NCI-H2196 treated with DMSO at 0.1 percent for 48 hours (cell line): Measurements from ENCODE around the gene NPFFR1.

Source experiments
- DNase-seq: peaks from one replicate; lab custom pipeline; 2025; ENCODE audit not compliant: unreplicated experiment; lab: John Stamatoyannopoulos, UW

NPFFR1 gene

DNA sequence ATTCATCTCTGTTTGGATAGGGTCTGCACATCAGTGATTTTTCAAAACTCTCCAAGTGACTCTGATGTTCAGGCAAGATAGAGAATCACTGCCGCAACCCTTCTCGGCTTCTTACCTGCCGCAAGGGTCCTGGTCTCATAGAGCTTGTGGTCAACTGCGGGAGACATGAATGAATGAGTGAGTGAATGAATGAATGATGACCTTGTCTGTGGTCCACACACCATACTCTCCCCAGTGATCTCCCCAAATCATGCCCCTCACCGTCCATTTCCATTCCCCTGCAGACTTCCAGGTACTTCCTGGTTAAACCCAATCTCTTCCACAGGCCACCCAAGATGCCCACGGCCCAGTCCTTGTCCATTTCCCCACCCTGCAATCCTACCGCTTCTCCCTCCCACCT is 5.9 kb upstream of the NPFFR1 start:
- no peak for DNase-seq

DNA sequence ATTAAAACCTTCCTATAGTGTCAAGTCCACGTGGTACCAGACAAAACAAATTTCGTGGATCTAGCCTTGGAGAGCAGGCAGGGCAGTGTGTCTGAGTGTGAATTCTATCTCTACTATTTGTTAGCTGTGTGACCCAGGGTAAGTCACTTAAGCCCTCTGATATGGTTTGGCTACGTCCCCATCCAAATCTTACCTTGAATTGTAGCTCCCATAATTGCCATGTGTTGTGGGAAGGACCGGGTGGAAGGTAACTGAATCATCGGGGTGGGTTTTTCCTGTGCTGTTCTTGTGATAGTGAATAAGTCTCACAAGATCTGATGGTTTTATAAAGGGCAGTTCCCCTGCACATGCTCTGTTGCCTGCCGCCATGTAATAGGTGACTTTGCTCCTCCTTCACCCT is 2.8 kb upstream of the NPFFR1 start:
- no peak for DNase-seq

DNA sequence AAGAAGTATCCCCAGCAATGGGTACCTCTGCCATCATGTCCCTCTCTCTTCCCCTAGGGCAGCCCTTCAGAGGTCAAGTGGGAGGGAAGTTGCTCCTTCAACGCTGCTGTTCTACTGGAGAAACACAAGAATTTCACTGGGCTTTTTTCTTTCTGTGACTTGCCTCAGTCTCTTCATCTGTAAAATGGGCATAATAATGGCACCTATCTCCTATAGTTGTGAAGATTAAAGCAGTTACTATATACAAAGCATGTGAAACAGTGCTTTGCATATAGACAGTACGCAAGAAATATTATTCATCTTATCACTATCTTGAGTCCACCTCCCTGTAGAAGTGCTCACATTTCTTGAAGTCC is 1.6 kb upstream of the NPFFR1 start:
- DNase-seq, result no peak

DNA sequence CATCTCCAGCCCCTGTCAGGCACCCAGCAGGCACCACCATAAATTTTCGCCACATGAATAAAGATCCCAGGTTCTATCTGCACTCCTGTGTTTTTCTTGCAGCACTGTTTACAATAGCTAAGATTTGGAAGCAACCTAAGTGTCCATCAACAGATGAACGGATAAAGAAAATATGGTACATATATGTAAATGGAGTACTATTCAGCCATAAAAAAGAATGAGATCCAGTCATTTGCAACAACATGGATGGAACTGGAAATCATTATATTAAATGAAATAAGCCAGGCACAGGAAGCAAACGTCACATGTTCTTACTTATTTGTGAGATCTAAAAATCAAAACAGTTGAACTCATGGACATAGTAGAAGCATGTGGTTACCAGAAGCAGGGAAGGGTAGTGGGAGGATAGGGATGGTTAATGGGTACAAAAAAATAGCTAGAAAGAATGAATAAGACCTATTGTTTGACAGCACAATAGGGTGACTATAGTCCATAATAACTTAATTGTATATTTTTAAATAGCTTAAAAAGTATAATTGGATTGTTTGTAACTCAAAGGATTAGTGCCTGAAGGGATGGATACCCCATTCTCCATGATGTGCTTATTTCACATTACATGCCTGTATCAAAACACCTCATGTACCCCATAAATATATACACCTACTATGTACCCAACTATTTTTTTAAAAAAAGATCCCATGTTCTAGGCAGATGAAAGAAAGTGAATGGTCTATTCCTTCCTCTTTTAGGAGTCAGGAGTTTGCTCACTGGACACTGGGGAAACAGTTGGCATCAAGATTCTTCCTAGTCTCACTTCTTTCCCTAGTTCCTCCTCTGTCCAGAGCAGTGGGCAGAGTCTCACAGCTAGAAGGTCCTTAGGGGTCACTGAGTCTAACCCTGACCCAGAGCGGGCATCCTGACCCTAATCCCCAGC is 1.0 kb upstream of the NPFFR1 start:
- no peak for DNase-seq

DNA sequence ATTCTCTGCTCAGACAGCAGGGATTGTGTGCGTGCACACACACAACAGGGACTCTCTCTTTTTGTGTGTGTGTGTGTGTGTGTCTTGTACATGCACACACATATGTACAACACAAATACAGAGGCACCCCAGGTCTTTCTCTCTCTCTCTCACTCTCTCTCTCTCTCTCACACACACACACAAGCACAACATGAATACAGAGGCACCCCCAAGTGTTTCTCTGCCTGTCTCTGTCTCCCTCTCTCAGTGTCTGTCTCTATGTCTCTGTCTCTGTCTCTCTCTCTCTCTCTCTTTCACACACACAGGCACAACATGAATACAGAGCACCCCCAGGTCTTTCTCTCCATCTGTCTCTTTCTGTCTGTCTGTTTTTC is 746 bp downstream of the NPFFR1 start:
- no peak for DNase-seq

DNA sequence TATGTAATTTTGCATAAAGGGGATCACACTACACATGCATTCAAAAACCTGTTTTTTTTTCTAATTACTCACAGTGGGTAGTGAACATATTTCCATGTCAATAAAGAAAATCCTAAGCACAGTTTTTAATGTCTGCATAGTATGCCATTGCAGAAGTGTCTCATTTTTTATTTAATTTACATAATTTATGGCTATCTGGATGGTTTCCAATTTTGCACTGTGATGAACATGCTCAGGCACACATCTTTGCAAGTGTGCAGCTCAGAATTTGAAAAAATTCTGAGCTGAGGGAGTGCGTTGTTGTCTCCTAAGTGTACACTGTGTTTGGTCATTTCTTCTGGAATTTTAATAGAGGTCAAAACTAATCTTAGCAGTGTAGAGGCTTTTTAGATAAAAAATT is 2.2 kb downstream of the NPFFR1 start:
- DNase-seq, result no peak

DNA sequence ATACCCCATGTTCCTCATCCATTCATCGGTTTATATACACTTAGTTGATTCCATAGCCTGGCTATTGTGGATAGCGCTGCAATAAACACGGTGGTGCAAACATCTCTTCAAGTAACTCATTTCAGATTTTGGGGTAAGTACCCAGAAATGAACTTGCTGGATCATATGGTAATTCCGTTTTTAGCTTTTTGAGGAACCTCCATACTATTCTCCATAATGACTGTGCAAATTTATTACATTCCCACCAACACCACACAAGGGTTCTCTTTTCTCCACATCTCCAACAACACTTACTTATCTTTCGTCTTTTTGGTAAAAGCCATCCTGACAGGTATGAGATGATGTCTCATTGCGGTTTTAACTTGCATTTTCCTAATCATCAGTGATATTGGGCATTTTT is 3.7 kb downstream of the NPFFR1 start:
- no peak for DNase-seq

DNA sequence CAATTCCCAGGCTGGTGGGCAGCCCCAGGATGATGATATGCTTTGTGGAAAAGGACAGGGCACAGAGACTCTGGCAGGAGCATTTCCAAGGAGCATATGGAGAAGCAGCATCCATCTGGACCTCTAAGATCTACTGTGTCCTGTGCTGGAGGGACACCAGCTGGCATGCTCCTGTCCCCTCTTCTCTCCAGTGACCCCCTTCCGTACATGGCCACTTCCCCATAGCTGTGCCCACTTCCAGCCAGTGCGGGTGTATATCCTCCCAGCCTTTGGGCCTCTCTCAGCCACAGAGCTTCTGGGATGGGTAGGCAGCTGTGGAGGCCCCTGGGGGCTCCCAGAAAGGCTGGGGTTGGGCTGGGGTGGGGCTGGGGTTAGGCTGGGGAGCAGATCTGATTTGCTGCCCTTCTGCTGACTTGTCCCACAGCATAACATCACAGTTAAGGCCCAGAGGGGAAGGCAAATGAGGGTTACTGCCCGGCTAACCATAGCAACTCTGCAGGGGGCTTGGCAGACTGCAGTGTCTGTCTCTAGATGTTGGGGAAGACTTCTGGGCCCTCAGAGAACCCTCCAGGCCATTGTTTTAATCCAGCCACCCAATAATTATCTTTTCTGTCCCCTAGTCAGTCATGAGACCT is 6.3 kb downstream of the NPFFR1 start:
- no peak for DNase-seq

DNA sequence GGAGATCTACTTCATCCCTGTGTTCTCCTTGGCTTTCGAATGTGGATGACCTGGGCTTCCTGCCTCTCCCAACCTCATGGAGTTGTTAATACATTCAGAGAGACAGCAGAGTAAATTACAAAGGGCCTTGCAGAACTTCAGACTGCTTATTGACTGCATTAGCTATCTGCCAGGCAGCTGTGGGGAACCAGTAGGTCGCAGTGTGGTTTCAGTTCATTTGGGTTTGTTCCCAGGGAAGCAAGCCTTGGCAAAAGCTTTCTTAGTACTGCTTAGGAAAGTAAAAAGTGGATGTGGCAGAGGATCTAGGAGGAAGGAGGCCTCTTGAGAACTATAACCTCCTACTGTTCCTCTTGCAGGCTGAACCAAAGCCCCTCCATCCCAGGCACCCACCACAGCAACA is 9.2 kb downstream of the NPFFR1 start:
- DNase-seq, result no peak

DNA sequence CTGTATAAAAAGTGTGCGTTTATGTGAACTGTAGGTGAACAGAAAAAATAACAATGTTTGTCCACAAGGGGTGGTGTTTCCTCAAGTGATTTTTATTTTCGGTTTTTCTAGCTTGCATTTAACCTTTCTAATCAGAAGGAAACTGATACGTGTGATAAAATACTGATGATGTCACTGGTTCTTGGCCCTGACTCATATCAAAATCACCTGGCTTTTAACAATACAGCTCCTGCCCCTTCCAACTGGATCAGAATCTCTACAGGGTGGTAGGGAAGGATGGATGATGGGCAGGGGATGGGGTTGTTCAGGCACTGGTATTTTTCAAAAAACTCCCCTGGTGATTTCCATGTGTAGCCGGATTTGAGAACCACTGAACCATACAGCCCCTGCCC is 10.9 kb downstream of the NPFFR1 start:
- DNase-seq, result peak; percentile 18

DNA sequence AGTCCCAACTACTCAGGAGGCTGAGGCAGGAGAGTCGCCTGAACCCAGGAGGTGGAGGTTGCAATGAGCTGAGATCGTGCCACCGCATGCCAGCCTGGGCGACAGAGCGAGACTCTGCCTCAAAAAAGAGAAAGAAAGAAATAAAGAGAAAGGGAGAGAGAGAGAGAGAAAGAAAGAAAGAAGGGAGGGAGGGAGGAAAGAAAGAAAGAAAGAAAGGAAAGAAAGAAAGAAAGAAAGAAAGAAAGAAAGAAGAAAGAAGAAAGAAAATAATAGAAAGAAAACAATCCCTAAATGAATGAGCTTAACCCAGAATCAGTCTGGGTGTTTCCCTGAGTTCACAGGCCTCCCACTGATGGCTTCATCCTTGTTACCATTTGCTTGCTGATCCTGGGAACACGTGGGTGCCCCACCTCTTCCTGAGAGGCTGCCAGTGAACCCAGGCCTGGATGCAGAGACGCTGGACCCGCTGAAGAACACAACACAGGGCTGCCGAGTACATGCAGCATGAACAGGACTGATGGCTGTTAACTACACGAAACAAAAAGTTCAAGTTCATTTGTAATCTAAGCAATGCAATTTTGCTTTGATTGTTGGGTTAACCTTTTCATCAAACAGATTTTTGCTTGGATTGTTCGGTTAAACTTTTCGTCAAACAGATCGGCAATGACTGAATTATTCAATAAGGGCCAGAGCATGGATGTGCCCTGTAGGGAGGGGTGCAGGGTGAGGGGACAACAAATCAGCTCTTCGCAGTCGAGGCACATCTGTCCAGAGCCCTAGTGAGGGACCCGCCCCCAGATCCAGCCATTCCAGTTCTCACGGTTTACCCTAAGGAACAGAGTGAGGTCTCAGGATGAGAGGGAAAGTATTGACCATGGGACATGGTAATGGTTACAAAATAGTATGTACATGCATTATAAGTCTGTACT is 11.5 kb downstream of the NPFFR1 start:
- no peak for DNase-seq

DNA sequence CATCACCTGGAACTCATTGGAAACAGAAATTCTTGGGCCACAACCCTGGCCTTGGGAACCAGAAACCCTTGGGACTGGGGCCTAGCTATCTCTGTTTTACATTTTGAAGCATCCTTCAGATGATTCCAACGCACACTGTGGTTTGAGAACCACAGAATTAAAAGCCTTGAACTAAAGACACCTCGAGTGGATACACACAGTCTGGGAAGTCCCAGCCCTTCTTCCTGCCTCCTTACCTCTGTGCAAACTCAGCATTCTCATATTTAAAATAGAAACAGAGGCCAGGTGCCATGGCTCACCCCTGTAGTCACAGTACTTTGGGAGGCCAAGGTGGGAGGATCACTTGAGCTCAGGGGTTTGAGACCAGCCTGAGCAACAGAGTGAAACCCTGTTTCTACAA is 12.9 kb downstream of the NPFFR1 start:
- no peak for DNase-seq

DNA sequence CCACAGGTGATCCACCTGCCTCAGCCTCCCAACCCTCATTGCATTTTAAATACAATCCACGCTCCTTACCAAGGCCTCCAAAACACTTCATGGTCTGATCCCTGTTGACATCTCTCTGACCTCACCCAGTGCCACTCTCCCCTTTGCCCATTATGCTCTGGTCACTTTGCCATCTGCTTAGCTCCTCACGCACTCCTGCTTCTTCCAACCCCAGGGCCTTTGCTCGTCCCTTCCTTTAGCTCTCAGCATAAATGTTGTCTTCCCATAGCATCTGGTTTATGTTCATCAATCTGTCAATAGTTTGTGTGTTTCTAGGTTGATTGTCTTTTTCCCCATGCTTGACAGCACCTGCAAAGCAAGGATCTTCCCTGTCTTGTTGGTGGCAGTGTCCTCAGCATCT is 14.1 kb downstream of the NPFFR1 start:
- no peak for DNase-seq

DNA sequence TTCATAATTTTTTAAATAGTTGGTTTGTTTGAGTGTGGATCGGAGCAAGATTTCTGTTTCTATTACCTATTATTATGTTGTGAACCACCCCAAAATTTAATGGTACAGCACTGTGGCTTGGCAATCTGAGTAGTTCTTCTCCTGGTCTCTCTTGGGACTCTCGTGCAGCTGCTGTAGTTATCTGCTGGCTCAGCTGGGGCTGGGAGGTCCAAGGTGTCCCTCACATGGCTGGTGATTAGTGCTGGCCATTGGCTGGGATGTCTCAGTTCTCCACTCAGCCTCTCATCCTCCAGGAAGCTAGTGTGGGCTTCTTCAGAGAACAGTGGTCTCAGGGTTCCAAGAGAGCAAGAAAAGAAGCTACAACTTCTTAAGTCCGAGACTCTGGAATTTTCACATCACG is 15.4 kb downstream of the NPFFR1 start:
- no peak for DNase-seq

DNA sequence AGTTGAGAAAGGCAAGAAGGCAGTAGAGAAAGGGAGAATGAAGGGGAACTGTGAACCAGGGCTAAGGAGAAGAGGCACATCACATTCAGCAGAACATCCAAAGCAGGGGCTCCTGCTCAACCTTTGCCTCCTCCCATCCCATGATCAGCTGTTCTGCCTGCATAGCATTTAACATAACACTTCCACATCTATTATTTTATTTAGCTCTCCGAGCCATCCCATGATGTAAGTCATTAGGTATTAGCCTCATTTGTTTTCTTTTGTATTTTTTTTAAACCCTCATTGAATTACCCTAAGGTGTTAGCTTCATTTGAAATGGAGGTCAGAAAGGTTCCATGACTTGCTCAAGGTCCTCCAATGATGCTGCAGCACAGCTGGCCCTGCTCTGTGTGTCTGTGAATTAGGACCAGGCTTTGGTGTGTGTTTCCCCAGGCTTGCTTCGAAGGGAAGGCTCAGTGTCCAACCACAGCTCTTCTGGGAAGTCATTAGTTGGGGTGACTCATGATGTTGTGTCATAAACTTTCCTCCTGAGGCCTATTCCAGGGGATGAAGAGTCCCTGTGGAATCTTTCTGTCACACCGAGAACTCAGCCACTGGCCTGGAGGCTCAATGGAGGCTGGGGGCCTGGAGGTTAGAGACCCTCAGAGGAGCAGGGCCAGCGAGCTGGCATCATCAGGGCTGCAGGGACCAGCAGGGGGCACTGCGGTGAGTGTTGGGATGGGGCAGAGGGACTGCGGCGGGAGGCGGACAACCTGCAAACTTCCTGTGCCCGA is 16.5 kb downstream of the NPFFR1 start:
- no peak for DNase-seq

DNA sequence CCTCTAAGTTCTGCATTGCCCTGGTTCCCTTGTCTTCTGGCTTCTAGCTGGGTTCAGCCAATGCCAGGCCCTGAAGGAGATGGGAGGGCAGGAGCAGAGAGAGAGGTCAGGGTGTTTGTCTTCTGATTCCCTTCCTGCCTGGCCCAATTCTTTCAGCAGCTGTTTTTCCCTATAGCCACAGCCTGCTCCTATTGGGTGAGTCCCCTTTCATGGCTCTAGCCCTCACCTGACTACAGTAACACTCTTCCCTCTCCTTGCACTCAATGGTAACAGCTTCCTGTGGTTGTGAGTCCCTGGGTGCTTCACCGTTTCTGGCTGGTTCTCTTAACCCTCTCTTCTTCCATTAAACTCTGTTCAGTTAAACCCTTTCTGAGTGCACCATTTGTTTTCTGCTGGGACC is 17.1 kb downstream of the NPFFR1 start:
- no peak for DNase-seq

DNA sequence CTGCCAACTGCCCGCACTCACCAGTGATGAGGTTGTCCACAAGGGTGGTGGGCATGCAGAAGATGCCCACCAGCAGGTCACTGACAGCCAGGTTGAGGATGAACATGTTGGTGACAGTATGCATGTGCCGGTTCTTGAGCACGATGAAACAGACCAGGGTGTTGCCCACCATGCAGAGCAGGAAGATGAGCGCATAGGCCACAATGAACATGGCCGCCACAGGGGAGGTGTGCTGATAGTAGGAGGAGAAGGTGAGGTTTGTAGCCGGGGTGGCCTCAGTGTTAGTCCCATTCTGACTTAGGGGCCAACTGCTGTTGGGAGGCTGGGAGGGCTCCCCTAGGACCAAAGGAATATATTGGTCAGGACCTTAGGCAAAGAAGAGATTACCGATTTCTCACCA is 17.7 kb downstream of the NPFFR1 start:
- no peak for DNase-seq

DNA sequence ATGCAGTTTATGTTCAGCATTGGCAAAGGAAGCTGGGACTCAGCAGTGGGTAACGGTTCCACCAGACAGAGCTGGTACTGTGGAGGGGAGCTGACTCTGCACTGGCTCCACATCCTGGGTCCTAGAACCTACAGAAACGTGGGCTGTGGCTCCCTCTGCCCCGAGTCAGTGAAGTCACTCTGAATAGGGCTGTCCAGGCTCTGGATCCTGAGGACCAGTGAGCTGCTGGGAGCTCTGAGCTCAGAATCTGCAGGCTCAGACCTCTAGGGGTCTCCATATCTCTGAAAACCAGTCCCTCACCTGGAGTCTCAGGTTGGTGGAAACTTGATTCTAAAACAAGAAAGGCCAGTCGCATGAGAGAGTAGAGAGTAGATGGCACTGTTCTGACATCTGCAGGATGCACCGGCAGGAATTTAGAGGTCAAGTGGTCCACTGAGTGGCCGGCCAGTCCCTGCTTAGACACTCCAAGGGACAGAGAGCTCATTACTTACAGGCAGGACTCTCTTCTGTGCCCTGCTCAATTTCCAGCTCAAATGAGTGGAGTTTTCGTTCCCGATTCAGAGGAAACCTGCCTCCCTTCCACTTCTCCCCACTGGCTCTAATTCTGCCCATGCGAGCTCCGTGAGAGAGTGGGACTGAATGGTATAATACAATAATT is 18.6 kb downstream of the NPFFR1 start:
- DNase-seq, result peak; percentile 8

DNA sequence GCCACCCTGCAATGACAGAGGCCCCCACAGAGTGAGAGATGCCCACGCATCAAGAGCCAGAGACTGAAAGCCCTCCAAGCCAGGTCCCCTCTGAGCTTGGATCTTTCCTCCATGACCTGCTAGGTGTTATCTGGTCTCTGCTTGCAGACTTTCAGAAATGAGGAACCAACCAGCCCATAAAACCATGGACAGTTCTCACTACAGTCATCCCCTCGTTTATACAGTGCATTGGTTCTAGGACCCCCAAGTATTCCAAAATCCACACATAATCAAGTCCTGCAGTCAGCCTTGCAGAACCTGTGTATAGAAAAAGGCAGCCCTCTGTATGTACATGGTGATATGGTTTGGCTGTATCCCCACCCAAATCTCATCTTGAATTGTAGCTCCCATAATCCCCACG is 23.1 kb downstream of the NPFFR1 start:
- DNase-seq, result no peak

DNA sequence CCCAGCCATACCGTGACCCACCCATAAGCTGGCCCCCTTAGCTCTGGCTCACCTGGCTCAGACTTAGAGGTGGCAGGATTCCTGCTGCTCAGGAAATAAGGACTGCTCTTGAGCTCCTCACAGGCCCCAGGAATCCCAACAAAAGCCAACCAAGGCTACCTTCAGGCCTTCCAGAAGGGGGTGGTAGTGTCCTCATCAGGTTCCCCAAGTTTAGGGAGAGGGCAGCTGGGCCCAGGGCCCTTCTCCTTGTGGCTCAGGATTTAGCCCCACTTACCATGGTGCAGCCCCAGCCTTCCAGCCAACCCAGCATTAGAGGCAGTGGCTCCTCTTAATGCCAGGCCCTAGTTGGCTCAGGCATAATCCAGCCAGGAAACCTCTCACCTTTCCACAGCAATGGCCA is 23.5 kb downstream of the NPFFR1 start:
- no peak for DNase-seq
